Ovary (tissue), 9 donors: Measurements from ENCODE around the gene CELF4. TPM values are rescaled to one million over a fixed set of nuclear protein-coding genes. Genes with fewer than 3 reads are reported as not detected.

Experiments used
- DNase-seq, 5 donors: peaks; one replicate each; pipeline ENCODE4 v3.0.0-alpha.2; 2019 to 2020
- H3K27ac ChIP-seq, 2 donors: fragments of 200-600 bp; one replicate each; pipeline versions ENCODE4 v1.5.1 to v1.8.0; 2019 to 2022
- H3K27me3 ChIP-seq: fragments of 200-600 bp; one replicate; pipeline ENCODE4 v1.8.0; 2022
- H3K36me3 ChIP-seq: fragments of 200-600 bp; sonication (generic); one replicate; pipeline ENCODE4 v1.5.1; 2019
- H3K4me1 ChIP-seq: one replicate; pipeline ENCODE4 v1.8.1; 2013; ENCODE audit warnings: mild to moderate bottlenecking, moderate library complexity; ENCODE audit not compliant: insufficient read depth
- H3K4me3 ChIP-seq: fragments of 200-600 bp; sonication (generic); one replicate; pipeline ENCODE4 v1.5.1; 2017
- H3K9me3 ChIP-seq, 2 donors: fragments of 200-600 bp in 1 of 2; sonication (generic) in 1 of 2; one replicate each; pipeline versions ENCODE4 v1.5.1 to v1.8.1; 2013 to 2019; ENCODE audit warnings: mild to moderate bottlenecking in 1 of 2, moderate library complexity in 1 of 2
- EP300 ChIP-seq: sonication (generic); formaldehyde crosslinking; IDR thresholded peaks from one replicate; pipeline ENCODE4 v1.6.1; 2017; ENCODE audit warnings: antibody characterized with exemption
- POLR2A ChIP-seq: fragments of 450-650 bp; IDR thresholded peaks from one replicate; pipeline ENCODE4 v1.6.1; 2017; ENCODE audit warnings: antibody characterized with exemption, mild to moderate bottlenecking, moderate library complexity
- WGBS, 3 donors: extraction: QIAGEN DNeasy Blood & Tissue Kit in 1 of 3; methylation state at CpG; one replicate each; pipeline versions ENCODE4 v1.1.5 to v1.1.7; 2013 to 2017; 5-methylcytosine and 5-hydroxymethylcytosine counted together
- intact Hi-C, 4 donors: fragments of 100-400 bp; cut with DNase I; formaldehyde crosslinking; loops; one replicate each; pipeline versions ENCODE4 v1.11.0 to v1.15.1; 2022 to 2023
- polyA plus RNA-seq, 2 donors: library from polyadenylated mRNA; stranded (reverse); fragments of 200-250 nt in 1 of 2; fragments of 350-450 nt in 1 of 2; fragmentation: Illumina TruSeq in 1 of 2; extraction: RNeasy Lipid Tissue Mini Kit (QIAGEN cat#74804) in 1 of 2; gene quantifications; one replicate each; pipeline ENCODE4 v1.2.3, GENCODE V29; 2013 to 2014
- total RNA-seq, 7 donors: library from RNA; depleted of rRNA in 2 of 7; stranded (reverse); fragments of >200 nt in 2 of 7; fragmentation: NEBNext Ultra II Directional in 3 of 7; extraction: Animal tissue kit (Norgen Biotek cat#: 25700) in 3 of 7; gene quantifications; one replicate each; pipeline versions ENCODE4 v1.1.0 to v1.2.4, GENCODE V29; 2016 to 2023
- TF ChIP-seq, protein P1 (sequence below), 3 donors: fragments of 450-650 bp in 2 of 3; fragments of 200-600 bp in 1 of 3; IDR thresholded peaks; one replicate each; pipeline versions ENCODE4 v1.5.1 to v1.8.0; 2016 to 2022; ENCODE audit warnings: antibody characterized with exemption in 3 of 3, mild to moderate bottlenecking in 1 of 3
- donor health status: DM: no; HTN: no; CAD: no; lungs with moderate emphysema.
- donor health status: DM: no; HTN: no; CAD: no.
- donor health status: Bipolar disorder and iron deficiency.
- donor health status: DM: yes; HTN: yes; CAD: no.
- donor health status: DM: no; HTN: no; CAD: no.
- donor health status: DM: yes; HTN: yes; CAD: no.

The CELF4 gene
- total and polyA plus RNA-seq, 9 donors: 0.15 to 1.6 (median 1.1) TPM; not detected in 1

DNA sequence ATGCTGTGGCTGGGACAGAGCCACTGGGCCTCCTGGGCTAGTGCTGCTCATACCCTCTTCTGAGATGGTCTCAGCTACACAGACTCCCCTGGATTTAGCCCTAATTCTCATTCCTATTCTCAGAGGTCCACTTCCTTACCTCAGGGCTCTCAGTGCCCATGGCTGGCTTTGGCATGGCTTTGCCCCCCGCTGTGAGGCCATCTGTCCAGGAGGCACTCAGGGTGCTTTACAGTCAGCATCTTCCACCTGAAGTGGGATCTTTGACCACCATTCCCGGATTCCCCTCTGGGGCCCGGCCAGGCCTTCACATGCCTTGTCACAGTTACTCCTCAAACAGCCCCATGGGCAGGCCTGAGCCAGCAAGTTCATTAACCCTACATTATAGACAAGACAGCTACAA is 161.8 kb downstream of the CELF4 start:
- TF ChIP-seq POLR2A: no peak
- TF ChIP-seq, protein P1, sequence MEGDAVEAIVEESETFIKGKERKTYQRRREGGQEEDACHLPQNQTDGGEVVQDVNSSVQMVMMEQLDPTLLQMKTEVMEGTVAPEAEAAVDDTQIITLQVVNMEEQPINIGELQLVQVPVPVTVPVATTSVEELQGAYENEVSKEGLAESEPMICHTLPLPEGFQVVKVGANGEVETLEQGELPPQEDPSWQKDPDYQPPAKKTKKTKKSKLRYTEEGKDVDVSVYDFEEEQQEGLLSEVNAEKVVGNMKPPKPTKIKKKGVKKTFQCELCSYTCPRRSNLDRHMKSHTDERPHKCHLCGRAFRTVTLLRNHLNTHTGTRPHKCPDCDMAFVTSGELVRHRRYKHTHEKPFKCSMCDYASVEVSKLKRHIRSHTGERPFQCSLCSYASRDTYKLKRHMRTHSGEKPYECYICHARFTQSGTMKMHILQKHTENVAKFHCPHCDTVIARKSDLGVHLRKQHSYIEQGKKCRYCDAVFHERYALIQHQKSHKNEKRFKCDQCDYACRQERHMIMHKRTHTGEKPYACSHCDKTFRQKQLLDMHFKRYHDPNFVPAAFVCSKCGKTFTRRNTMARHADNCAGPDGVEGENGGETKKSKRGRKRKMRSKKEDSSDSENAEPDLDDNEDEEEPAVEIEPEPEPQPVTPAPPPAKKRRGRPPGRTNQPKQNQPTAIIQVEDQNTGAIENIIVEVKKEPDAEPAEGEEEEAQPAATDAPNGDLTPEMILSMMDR (IDR thresholded peaks at IDR 0.05): no peak
- no peak for TF ChIP-seq EP300
- intact Hi-C loops: loop anchor here in 1 of 4 donors (10.0 kb wide), 1 partner anchor 59 kb away; no protein-coding TSS in a partner anchor
- DNase-seq: no peak
- WGBS, 3 donors: 90 to 93% (median 92%) methylated on average over 3 of the region's 3 CpGs
- H3K4me1 ChIP-seq: no peaks in the 10 kb centered on the region
- no peaks in the 10 kb centered on the region for H3K9me3 ChIP-seq
- no peaks in the 10 kb centered on the region for H3K27me3 ChIP-seq
- no peaks in the 10 kb centered on the region for H3K36me3 ChIP-seq
- H3K4me3 ChIP-seq: no peak overlapping the region
- H3K27ac ChIP-seq: no peak overlapping the region

DNA sequence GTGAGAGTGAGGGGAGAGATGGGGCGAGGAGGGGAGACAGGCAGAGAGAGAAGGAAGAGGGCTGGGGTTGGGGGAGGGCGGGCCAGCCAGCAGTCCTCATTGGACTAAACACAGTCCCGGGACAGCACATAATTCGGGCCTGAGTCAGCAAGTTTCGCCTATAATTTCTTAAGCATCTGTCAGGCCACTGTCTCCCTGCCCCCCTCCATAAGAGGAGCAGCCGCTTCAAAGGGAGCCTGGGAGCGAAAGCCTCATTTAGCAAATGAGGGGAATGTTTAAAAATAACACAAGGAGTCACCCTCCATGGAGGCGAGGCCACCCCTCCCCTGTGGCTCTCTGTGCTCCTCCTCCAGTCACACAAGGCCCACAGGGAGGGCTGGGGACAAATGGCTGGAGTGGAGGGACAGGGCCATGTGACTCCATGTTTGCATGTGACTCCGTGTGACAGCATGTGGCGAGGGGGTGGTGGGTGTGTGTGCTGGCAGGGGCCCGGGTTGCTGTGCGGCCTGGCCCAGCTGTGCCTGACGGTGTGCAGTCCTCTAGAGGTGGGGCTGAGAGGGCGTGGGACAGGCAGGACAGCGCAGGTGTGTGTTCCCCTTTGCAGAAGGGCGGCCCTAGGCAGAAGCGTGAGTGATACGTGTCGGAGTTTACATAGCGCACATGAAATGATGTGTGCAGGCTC is 162.4 kb downstream of the CELF4 start:
- 47 to 54% (median 53%) methylated on average over 20 of the region's 20 CpGs for WGBS, 3 donors
- H3K27ac ChIP-seq: no peak overlapping the region
- no peak overlapping the region for H3K4me3 ChIP-seq
- H3K9me3 ChIP-seq: no peaks in the 10 kb centered on the region
- DNase-seq: peak in 4 of 5 donors; percentile 29 to 52 (median 36)
- H3K4me1 ChIP-seq: no peaks in the 10 kb centered on the region
- intact Hi-C loops: loop anchor here in 1 of 4 donors (10.0 kb wide), 1 partner anchor 58 kb away; no protein-coding TSS in a partner anchor
- no peaks in the 10 kb centered on the region for H3K27me3 ChIP-seq
- no peaks in the 10 kb centered on the region for H3K36me3 ChIP-seq
- TF ChIP-seq POLR2A (no peak), EP300 (no peak)
- TF ChIP-seq, protein P1 (IDR thresholded peaks at IDR 0.05): no peak

- Histone ChIP-seq H3K27me3 (no peaks in the 10 kb centered on the region), H3K36me3 (no peaks in the 10 kb centered on the region), H3K9me3 (no peaks in the 10 kb centered on the region), H3K4me1 (no peaks in the 10 kb centered on the region), H3K27ac (no peak overlapping the region), H3K4me3 (no peak overlapping the region)
- no peak for DNase-seq
- 19 to 30% (median 26%) methylated on average over 1 of the region's 1 CpG for WGBS, 3 donors
- intact Hi-C loops: loop anchor here in 1 of 4 donors (10.0 kb wide), 1 partner anchor 58 kb away; no protein-coding TSS in a partner anchor
- TF ChIP-seq, protein P1 (IDR thresholded peaks at IDR 0.05): no peak
- TF ChIP-seq EP300: no peak
- TF ChIP-seq POLR2A: no peak
Observed at GRCh38 chr18:37402735-37403099, 162.9 kb downstream of the CELF4 start.

GRCh38 chr18:37400802-37401201 is 164.8 kb downstream of the CELF4 start:
- TF ChIP-seq EP300 (no peak), POLR2A (no peak)
- H3K9me3 ChIP-seq: no peaks in the 10 kb centered on the region
- peaks cover 12% of the 10 kb centered on the region for H3K4me1 ChIP-seq
- intact Hi-C loops: loop anchor here in 1 of 4 donors (10.0 kb wide), 1 partner anchor 56 kb away; no protein-coding TSS in a partner anchor
- H3K4me3 ChIP-seq: no peak overlapping the region
- H3K36me3 ChIP-seq: no peaks in the 10 kb centered on the region
- 95 to 97% (median 95%) methylated on average over 4 of the region's 4 CpGs for WGBS, 3 donors
- DNase-seq: no peak
- H3K27ac ChIP-seq: no peak overlapping the region
- H3K27me3 ChIP-seq: no peaks in the 10 kb centered on the region
